ENCODE measurements around the gene INPP4B.

GRCh38 chr4:142085513-142086292 lies 760.4 kb downstream of the INPP4B start:
- TF ChIP-seq, protein P1, sequence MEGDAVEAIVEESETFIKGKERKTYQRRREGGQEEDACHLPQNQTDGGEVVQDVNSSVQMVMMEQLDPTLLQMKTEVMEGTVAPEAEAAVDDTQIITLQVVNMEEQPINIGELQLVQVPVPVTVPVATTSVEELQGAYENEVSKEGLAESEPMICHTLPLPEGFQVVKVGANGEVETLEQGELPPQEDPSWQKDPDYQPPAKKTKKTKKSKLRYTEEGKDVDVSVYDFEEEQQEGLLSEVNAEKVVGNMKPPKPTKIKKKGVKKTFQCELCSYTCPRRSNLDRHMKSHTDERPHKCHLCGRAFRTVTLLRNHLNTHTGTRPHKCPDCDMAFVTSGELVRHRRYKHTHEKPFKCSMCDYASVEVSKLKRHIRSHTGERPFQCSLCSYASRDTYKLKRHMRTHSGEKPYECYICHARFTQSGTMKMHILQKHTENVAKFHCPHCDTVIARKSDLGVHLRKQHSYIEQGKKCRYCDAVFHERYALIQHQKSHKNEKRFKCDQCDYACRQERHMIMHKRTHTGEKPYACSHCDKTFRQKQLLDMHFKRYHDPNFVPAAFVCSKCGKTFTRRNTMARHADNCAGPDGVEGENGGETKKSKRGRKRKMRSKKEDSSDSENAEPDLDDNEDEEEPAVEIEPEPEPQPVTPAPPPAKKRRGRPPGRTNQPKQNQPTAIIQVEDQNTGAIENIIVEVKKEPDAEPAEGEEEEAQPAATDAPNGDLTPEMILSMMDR (conservative IDR thresholded peaks at IDR 0.05), result no peak
- TF ChIP-seq EZH2 (IDR thresholded peaks at IDR 0.05; ENCODE audit: low read depth), result no peak
